ENCODE data around the gene APC2.
"Not testable (repeated sequence)": the region's sequence is repeated elsewhere in the genome, so short reads cannot be mapped to it uniquely, and the experiment has no call there.

The APC2 gene

DNA sequence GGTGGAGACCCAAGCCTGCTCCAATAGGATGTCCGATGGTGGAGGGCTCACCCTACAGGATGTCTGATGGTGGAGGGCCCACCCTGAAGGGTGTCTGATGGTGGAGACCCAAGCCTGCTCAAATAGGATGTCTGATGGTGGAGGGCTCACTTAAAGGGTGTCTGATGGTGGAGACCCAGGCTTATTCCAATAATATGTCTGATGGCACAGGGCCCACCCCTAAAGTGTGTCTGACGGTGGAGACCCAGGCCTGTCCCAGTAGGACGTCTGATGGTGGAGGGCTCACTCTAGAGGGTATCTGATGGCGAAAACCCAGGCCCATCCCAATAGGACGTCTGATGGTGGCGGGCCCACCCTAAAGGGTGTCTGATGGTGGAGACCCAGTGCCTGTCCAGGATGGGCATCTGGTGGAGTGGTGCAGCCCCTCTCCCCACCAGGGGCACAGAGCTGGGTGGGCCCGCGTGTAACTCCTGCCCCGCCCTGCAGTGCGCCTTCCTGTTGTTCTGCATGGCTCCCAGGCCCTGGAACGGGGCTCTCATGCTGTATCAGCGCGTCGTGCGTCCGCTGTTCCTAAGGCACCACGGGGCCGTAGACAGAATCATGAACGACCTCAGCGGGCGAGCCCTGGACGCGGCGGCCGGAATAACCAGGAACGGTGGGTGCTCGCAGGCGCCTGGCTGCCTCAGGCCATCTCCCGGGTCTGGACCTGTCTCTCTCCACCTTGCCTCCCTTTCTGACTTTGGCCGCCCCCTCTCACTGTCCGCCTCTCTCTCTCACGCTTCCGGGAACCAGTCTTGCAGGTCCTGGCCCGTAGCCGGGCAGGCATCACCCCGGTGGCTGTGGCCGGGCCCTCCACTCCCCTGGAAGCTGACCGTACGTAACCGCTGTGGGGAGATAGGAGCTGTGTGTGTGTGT, 46.1 kb downstream of the APC2 start:
- no peak for DNase-seq (ENCODE audit: low read depth)

DNA sequence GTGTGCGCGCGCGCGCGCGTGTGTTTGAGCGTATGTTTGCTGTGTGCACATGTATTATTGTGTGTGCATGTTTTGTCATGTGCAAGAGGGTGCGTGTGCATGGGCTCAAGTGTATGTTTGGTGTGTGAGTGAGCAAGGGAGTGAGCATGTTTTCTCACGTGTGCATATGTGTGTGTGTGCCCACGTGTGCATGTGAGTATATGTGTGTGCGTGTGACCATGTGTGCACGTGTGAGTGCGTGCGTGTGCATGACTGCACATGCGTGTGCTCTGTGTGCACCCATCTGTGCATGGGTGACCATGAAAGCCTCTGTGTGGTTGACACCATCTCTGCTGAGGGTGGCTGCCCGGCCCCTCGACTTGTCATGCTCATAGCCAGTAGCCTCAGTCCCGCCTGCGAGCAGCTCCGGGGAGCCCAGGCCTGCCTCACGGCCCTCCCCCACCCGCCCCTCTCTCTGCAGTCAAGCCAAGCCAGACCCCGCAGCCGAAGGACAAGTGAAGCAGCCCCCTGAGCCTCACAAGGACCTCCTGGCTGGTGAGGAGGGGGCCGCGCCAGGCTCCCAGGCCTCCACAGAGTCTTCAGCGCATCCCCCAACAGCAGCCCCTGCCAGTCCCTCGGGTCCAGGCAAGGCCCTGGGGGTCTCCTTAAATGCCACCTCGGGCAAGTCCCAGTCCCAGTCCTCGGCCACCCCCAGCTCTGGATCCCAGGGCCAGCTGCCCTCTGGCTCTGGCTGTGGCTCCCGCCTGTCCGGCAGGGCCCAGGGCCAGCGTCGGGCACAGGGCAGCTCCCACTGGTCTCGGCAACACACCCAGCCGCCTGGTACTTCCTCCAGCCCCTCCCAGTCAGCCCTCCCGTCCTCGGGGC, 47.0 kb downstream of the APC2 start:
- DNase-seq (ENCODE audit: low read depth): no peak

DNA sequence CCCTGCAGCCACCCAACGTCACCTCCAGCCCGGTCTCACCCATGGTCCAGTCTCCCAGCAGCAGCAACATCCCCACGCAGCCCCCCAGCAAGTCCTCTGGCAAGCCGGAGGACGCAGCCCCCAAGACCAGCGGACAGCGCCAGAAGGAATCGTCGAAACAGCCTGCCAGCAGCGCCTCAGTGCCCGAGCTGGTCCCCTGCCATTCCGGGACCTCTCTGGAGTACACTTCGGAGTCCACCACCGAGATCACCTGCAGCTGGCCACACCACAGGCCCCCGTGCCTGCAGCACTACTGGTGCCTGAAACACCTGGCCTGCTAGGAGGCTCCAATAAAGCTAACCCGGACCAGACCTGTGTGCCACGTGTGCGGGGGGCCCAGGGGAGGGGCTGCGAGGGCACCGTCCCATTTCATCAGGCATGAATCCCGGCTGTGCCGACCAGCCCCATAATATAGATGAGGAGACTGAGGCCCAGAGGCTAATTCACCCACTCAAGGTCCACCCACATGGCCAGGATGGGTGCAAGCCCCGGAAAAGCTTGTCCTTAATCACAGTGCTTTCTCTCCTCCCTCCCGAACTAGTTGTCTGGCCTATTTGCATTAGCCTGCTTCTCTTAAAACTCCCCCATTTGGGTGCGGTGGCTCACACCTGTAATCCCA, 47.8 kb downstream of the APC2 start:
- DNase-seq (ENCODE audit: low read depth): no peak

DNA sequence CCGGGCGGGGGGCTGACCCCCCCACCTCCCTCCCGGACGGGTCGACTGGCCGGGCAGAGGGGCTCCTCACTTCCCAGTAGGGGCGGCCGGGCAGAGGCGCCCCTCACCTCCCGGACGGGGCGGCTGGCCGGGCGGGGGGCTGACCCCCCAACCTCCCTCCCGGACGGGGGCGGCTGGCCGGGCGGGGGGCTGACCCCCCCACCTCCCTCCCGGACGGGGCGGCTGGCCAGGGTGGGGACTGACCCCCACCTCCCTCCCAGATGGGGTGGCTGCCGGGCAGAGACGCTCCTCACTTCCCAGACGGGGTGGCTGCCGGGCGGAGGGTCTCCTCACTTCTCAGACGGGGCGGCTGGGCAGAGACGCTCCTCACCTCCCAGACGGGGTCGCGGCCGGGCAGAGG, 49.3 kb downstream of the APC2 start:
- DNase-seq (ENCODE audit: low read depth): not testable (repeated sequence)

DNA sequence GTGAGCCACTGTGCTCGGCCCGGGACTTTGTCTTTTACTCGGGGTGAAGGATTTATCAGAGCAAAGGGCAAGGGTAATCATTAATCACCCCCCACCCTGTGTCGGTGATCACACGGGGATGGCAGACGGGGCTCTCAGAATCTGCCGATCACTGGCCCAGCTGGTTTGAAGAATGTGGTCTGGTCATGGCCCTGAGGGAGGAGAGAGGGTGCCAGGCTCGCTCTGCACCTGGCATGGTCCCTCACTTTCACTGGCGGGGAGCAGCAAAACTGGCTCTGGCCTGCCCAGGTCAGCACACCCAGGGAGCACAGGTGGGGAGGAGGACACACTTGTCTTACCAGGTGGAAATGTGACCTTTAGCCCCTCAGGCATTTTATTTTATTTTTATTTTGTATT, 51.3 kb downstream of the APC2 start:
- DNase-seq (ENCODE audit: low read depth): no peak

DNA sequence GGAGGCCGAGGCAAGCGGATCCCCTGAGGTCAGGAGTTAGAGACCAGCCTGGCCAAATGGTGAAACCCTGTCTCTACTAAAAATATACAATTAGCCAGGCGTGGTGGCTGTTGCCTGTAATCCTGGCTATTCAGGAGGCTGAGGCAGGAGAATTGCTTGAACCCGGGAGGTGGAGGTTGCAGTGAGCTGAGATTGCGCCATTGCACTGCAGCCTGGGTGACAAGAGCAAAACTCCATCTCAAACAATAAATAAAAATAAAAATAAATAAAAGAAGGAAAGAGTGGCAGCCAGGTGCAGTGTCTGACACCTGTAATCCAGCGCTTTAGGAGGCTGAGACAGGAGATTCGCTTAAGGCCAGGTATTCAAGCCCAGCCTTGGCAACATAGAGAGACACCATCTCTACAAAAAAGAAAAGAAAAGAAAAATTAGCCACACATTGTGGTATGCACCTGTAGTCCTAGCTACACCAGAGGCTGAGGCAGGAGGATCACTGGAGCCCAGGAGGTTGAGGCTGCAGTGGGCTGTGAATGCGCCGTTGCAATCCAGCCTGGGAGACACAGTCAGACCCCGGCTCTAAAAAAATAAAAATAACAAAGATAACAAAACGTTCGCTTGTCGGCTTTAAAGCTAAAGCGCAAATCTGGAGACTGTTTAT, 52.6 kb downstream of the APC2 start:
- DNase-seq (ENCODE audit: low read depth): no peak

DNA sequence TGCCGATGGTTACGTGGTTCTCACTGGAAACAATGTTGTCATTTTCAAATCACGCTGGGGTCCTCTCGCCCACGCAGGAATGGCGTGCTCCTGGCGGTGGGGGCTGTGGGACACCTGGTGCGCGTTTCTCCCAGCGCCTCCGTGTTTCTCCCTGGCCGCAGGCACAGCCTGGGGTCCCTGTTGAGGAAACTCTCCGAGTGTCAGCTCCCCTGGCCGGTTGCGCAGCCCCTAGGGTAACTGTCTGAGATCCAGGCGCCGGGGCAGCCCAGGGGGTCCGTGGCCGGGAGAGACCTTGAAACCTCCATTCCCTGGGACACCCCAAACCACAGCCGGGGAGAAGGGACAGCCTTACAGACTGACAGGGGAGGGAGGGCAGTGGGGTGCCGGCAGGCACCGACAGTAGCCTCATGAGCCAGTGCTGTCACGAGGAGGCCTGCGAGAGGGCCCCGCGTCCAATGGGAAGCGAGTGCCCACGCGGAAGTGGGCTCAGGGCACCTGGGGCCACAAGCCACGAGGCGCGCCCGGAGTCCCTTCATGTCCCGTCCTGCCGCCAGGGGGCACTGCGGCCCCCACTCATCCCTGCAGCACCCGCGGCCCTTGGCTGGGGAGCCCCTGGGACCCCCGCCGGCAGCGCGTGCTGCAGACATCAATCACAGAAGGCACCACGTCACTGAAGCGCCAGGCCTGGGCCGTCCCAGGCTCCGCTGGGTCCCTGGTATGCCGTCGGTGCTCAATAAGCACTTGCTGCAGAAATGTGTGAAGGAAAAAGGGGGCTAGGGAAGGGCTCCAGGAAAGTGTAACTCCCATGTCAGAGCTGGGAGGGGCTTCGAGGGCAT, 53.4 kb downstream of the APC2 start:
- DNase-seq (ENCODE audit: low read depth): peak; percentile 51

DNA sequence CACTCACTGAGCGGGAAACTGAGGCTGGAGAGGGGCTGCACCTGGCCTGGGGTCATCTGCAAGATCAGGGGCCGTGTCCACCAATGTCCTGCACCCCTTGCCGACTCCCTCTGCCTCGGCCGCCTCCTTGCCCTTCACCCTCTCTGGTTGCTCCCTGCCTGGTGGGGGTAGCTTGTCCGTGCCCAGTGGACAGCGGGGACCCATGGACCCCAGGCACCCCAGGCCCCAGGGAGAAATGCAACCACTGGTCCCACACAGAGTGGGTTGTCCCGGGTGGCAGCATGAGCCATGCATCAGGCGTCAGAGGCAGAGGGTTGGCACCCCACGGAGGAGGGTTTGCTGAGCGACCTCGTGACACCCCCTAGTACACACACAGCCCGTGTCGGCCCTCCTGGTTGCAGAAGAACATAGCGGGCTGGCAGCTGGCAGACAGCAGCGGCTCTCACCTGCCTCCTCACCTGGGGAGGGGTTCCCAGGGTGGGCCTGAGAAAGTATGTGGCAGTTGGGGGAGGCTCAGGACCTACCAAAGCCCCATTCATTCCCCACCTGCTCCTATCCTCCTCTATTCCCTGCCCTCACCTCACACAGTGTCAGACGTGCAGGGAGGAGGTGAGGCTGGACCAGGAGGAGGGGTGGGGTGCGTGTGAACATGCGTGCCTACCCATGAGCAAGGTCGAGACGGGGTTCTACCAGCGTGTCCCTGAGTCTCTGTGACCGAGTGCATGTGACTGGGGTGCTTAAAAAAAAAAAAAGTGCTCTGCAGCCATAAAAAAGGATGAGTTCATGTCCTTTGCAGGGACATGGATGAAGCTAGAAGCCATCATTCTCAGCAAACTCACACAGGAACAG, 54.2 kb downstream of the APC2 start:
- DNase-seq (ENCODE audit: low read depth): no peak

DNA sequence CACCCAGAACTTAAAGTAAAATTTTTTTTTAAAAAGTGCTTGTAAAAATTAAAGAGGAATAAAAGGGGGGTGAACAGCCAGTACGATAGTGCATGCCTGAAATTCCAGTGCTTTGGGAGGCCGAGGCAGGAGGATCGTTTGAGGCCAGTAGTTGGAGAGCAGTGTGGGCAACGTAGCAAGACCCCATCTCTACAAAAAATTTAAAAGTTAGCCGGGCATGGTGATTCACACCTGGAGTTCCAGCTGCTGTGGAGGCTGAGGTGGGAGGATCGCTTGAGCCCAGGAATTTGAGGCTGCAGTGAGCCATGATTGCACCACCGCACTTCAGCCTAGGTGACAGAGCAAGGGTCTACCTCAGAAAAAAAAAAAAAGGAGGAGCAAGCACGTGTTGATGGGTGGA, 55.1 kb downstream of the APC2 start:
- DNase-seq (ENCODE audit: low read depth): no peak

DNA sequence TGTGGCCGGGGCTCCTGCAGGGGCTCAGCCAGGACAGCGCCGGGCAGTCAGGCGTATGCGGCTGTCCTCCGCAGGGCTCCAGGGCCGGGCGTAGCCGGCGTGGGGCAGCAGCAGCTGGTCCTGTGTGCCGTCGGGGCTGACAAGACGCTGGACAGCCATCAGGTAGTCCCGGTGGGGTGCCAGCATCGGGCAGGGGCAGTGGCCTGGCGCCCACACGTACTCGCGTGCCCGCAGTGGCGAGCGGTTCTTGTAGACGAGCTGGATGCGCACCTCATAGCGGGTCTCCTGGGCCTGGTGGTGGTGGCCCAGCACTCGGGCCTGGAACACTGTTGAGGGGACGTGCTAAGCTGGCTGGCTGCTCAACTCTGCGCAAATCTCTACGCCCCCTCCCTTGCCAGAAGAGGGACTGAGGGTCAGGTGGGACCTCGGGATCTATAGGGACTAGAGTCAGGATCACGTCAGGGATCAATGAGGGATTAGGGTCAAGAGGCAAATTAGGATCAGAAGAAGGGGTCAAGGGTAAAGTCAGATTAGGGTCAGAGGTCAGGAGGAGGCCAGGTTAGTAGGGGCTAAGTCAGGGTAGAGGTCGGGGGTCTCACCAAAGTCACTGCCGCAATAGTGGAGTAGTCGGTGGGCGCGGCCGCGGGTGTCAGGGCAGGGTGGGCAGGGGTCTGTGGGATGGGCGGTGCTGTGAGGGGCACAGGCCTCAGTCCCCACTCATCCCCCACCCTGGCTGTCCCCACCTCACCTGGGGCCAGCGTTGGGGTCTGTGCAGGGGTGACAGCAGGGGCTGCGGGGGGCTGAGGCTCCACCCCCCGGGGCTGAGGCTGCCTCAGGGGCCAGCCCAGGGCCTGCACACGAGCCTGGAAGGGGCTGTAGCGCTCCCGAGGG, 56.3 kb downstream of the APC2 start:
- DNase-seq (ENCODE audit: low read depth): no peak

DNA sequence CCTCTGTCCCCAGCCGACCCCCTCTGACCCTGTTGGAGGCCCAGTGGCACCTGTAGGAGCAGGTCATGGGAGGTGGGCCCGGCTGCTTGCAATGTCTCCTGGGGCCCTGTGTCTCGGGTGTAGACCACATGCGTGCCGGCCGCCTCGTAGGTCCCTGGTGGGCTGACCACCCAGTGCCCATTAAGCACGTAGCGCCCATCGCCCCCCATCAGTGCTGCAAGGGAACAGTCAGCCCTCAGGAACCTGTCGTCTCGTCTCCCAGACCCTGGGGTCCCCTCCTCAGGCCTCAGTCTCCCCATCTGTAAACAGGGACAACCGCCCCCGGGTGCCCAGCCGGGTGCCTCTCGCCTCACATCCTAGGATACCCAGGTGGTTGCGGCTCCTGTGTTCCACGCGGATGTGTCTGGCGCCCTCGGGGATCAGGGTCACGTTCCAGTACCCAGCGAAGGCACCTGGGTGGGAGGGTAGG, 57.3 kb downstream of the APC2 start:
- no peak for DNase-seq (ENCODE audit: low read depth)

DNA sequence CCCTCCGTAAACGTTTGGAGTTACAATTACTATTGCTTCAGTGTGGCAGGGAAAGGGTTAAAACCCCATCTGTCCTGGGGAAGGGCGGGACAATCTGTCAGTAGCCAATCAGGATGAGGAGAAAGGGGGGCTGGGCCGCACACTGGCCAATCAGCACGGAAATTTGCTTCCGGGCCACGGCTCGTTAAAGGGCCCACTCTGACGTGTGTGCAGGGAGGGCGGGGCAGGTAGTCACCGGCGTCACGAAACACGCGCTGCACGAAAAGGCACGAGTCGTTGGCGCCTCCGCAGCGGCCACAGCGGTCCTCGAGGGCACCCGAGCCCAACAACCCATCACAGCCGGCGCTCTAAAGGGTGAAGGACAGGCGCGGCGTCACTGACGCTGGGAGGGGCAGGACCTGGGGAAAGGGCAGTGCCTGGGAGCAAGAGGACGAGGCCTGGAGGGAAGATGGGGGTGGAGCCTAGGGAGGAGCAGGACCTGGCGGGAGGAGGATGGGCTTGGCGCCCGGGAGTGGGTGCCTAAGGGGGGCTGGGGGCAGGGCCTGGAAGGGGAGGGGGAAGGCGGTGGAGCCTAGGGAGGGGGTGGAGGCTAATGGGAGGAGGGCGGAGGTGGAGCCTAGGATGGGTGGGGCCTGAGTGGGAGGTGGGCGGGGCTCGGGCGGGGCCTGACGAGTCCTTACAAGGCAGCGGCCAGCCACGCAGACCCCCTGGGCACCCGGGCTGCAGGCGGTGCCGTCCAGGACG, 58.0 kb downstream of the APC2 start:
- DNase-seq (ENCODE audit: low read depth): peak; percentile 94

DNA sequence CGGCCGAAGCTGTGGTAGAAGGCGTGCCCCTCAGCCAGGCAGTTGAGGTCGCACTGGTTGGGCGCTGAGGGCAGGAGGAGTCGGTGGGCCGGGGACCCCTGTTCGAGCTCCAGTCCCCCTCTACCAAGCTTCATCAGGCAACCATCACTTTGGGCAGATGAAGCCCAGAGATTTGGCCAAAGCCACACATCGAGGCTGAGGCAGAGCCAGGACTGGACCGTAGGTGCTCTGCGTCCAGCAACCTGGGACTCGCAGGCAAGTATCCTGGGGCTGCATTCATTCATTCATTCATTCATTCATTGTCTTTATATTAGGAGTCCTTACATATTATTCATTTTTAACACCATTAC, 58.6 kb downstream of the APC2 start:
- no peak for DNase-seq (ENCODE audit: low read depth)

DNA sequence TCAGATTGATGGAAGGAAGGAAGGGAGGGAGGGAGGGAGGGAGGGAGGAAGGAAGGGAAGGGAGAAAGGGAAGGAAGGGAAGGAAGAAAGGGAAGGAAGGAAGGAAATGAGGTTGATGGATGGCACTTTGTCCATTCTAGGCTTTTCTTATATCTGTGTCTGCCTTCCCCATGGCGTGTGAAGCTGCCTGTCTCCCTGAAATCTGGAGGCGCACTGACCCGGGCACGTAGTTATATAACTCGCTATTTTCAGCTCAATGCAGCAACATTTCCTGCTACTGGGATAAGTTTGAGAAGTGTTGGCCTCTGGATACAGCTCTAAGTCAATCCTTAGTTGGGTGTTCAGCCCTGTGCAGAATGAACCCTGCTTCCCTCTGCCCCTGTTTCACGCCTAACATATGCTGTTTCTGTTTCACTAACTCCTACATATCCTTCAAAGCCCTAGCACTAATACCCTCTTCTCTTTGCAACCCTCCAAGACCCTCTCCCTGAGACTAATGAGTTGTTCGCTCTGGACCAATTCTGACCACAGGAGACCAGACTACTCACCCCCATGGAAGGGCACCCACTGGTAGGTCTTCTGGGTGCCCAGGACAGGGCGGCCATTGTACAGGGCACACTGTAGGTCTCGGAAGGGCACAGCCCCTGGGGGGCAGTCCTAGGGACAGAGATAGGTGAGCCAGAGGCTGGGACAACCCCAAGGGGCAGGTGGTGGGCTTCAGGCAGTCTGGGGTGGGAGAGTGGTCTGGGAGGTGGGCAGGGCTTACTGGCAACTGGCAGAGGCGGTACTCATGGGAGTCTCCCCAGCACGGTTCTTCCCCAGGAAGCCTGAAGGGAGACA, 59.9 kb downstream of the APC2 start:
- no peak for DNase-seq (ENCODE audit: low read depth)

DNA sequence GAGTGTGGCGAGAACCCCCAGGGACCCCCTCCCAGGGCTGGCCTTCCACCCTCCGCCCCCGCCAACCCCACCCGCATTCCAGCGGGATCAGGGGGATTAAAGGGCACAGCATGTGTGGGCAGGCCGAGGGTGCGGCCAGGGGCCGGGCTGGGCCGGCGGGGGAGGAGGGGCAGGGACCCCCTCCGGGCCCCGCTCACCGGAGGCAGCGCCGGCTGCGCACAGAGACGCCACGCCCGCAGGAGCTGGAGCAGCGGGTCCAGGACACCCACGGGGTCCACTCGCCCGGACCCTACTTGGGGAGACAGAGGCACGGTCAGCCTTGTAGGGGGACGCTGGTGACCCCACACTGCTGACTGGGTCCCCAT, 60.5 kb downstream of the APC2 start:
- DNase-seq (ENCODE audit: low read depth): no peak

DNA sequence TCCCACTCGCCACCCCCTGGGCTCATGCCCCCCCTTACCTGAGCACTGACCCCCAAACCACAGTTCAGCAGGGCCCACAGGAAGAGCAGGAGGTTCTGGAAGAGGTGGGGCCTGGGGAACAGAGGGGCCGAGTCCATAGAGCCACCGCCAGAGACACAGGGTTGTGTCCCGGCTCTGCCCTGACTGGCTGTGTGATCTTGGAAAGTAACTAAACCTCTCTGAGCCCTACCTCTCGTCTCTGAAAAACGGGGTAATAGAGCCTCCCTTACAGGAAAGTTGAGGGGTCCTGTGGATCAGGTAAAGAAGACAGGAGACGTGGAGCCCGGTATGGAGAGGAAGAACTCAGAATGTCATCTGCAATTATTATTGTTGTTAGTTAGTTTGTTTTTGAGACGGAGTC, 60.9 kb downstream of the APC2 start:
- no peak for DNase-seq (ENCODE audit: low read depth)
